ENCODE data around the gene SH3TC2.
A peak's percentile ranks its signal among the peaks of the same experiment; 100 is the strongest.

Gene SH3TC2

GRCh38 chr5:149060325-149060724, 2.5 kb downstream of the SH3TC2 start:
- no peak for DNase-seq (ENCODE audit: low read depth in 2 of 2)

GRCh38 chr5:149056616-149057165, 6.2 kb downstream of the SH3TC2 start:
- no peak for DNase-seq (ENCODE audit: low read depth in 2 of 2)

- DNase-seq (ENCODE audit: low read depth in 2 of 2), result no peak
Measured at GRCh38 chr5:149054416-149054815, 8.4 kb downstream of the SH3TC2 start.

- DNase-seq (ENCODE audit: low read depth in 2 of 2), result no peak
Measured at GRCh38 chr5:149053072-149053695, 9.7 kb downstream of the SH3TC2 start.

- DNase-seq (ENCODE audit: low read depth in 2 of 2), result no peak
Measured at GRCh38 chr5:149049371-149049781, 13.5 kb downstream of the SH3TC2 start.

GRCh38 chr5:149048811-149049210, 14.1 kb downstream of the SH3TC2 start:
- no peak for DNase-seq (ENCODE audit: low read depth in 2 of 2)

- no peak for DNase-seq (ENCODE audit: low read depth in 2 of 2)
Measured at GRCh38 chr5:149047462-149047861, 15.4 kb downstream of the SH3TC2 start.

GRCh38 chr5:149046196-149046829, 16.5 kb downstream of the SH3TC2 start:
- DNase-seq (ENCODE audit: low read depth in 2 of 2), result no peak

- no peak for DNase-seq (ENCODE audit: low read depth in 2 of 2)
Measured at GRCh38 chr5:149045089-149045460, 17.8 kb downstream of the SH3TC2 start.

GRCh38 chr5:149044453-149045088, 18.3 kb downstream of the SH3TC2 start:
- no peak for DNase-seq (ENCODE audit: low read depth in 2 of 2)

- no peak for DNase-seq (ENCODE audit: low read depth in 2 of 2)
Measured at GRCh38 chr5:149043641-149044040, 19.2 kb downstream of the SH3TC2 start.

GRCh38 chr5:149042865-149043264, 20.0 kb downstream of the SH3TC2 start:
- no peak for DNase-seq (ENCODE audit: low read depth in 2 of 2)

GRCh38 chr5:149041242-149041641, 21.6 kb downstream of the SH3TC2 start:
- no peak for DNase-seq (ENCODE audit: low read depth in 2 of 2)

- DNase-seq (ENCODE audit: low read depth in 2 of 2), result no peak
Measured at GRCh38 chr5:149040421-149040820, 22.4 kb downstream of the SH3TC2 start.

GRCh38 chr5:149039506-149039905, 23.4 kb downstream of the SH3TC2 start:
- no peak for DNase-seq (ENCODE audit: low read depth in 2 of 2)

GRCh38 chr5:149038336-149039080, 24.4 kb downstream of the SH3TC2 start:
- DNase-seq (ENCODE audit: low read depth in 2 of 2), result no peak

GRCh38 chr5:149037817-149038216, 25.0 kb downstream of the SH3TC2 start:
- no peak for DNase-seq (ENCODE audit: low read depth in 2 of 2)

- no peak for DNase-seq (ENCODE audit: low read depth in 2 of 2)
Measured at GRCh38 chr5:149036970-149037369, 25.9 kb downstream of the SH3TC2 start.

GRCh38 chr5:149036168-149036567, 26.7 kb downstream of the SH3TC2 start:
- no peak for DNase-seq (ENCODE audit: low read depth in 2 of 2)

- DNase-seq (ENCODE audit: low read depth in 2 of 2), result peak; percentile 47 to 55
Measured at GRCh38 chr5:149035372-149035790, 27.5 kb downstream of the SH3TC2 start.

GRCh38 chr5:149030838-149031397, 31.9 kb downstream of the SH3TC2 start:
- no peak for DNase-seq (ENCODE audit: low read depth in 2 of 2)

GRCh38 chr5:149030392-149030791, 32.5 kb downstream of the SH3TC2 start:
- DNase-seq (ENCODE audit: low read depth in 2 of 2), result no peak
